ENCODE data around the gene ZMYND11.
"Not testable (repeated sequence)": the region's sequence is repeated elsewhere in the genome, so short reads cannot be mapped to it uniquely, and the experiment has no call there.

ZMYND11 gene

GRCh38 chr10:264160-265073 lies 129.2 kb downstream of the ZMYND11 start:
- not testable (repeated sequence) for H3K27me3 ChIP-seq (replicated peaks; ENCODE audit: control insufficient read depth, insufficient read depth, low read length, poor library complexity, severe bottlenecking); H3K9me3 ChIP-seq (ENCODE audit: control insufficient read depth, low read length); H3K36me3 ChIP-seq (ENCODE audit: control insufficient read depth, insufficient read depth, low read length); H3K4me3 ChIP-seq (ENCODE audit: insufficient read depth, low read depth, low read length, poor library complexity, severe bottlenecking); H3K4me1 ChIP-seq (ENCODE audit: control insufficient read depth, insufficient read depth, low read length, poor library complexity, severe bottlenecking); H3K27ac ChIP-seq (ENCODE audit: insufficient read depth, low read length, poor library complexity, severe bottlenecking); DNase-seq

GRCh38 chr10:265074-265440 lies 129.8 kb downstream of the ZMYND11 start:
- H3K9me3 ChIP-seq (ENCODE audit: control insufficient read depth, low read length); H3K27me3 ChIP-seq (replicated peaks; ENCODE audit: control insufficient read depth, insufficient read depth, low read length, poor library complexity, severe bottlenecking); H3K27ac ChIP-seq (ENCODE audit: insufficient read depth, low read length, poor library complexity, severe bottlenecking); H3K4me3 ChIP-seq (ENCODE audit: insufficient read depth, low read depth, low read length, poor library complexity, severe bottlenecking); H3K36me3 ChIP-seq (ENCODE audit: control insufficient read depth, insufficient read depth, low read length); H3K4me1 ChIP-seq (ENCODE audit: control insufficient read depth, insufficient read depth, low read length, poor library complexity, severe bottlenecking); DNase-seq: not testable (repeated sequence)

- not testable (repeated sequence) for H3K9me3 ChIP-seq (ENCODE audit: control insufficient read depth, low read length); H3K36me3 ChIP-seq (ENCODE audit: control insufficient read depth, insufficient read depth, low read length); H3K27ac ChIP-seq (ENCODE audit: insufficient read depth, low read length, poor library complexity, severe bottlenecking); H3K27me3 ChIP-seq (replicated peaks; ENCODE audit: control insufficient read depth, insufficient read depth, low read length, poor library complexity, severe bottlenecking); DNase-seq; H3K4me3 ChIP-seq (ENCODE audit: insufficient read depth, low read depth, low read length, poor library complexity, severe bottlenecking); H3K4me1 ChIP-seq (ENCODE audit: control insufficient read depth, insufficient read depth, low read length, poor library complexity, severe bottlenecking)
Measured at GRCh38 chr10:265816-266588, 130.7 kb downstream of the ZMYND11 start.

- Histone ChIP-seq H3K9me3 (ENCODE audit: control insufficient read depth, low read length) (no peaks in the 10 kb centered on the region), H3K36me3 (ENCODE audit: control insufficient read depth, insufficient read depth, low read length) (no peaks in the 10 kb centered on the region), H3K27ac (ENCODE audit: insufficient read depth, low read length, poor library complexity, severe bottlenecking) (no peak overlapping the region), H3K4me3 (ENCODE audit: insufficient read depth, low read depth, low read length, poor library complexity, severe bottlenecking) (no peak overlapping the region), H3K4me1 (ENCODE audit: control insufficient read depth, insufficient read depth, low read length, poor library complexity, severe bottlenecking) (no peaks in the 10 kb centered on the region), H3K27me3 (replicated peaks; ENCODE audit: control insufficient read depth, insufficient read depth, low read length, poor library complexity, severe bottlenecking) (no peaks in the 10 kb centered on the region)
- DNase-seq = no peak
Measured at GRCh38 chr10:266974-267425, 131.7 kb downstream of the ZMYND11 start.

- DNase-seq = no peak
- no peaks in the 10 kb centered on the region for H3K27me3 ChIP-seq (replicated peaks; ENCODE audit: control insufficient read depth, insufficient read depth, low read length, poor library complexity, severe bottlenecking)
Measured at GRCh38 chr10:267705-268104, 132.4 kb downstream of the ZMYND11 start.

GRCh38 chr10:269440-270074 lies 134.3 kb downstream of the ZMYND11 start:
- no peaks in the 10 kb centered on the region for H3K9me3 ChIP-seq (ENCODE audit: control insufficient read depth, low read length)
- no peaks in the 10 kb centered on the region for H3K4me1 ChIP-seq (ENCODE audit: control insufficient read depth, insufficient read depth, low read length, poor library complexity, severe bottlenecking)
- no peak for DNase-seq
- no peaks in the 10 kb centered on the region for H3K27me3 ChIP-seq (replicated peaks; ENCODE audit: control insufficient read depth, insufficient read depth, low read length, poor library complexity, severe bottlenecking)
- no peak overlapping the region for H3K27ac ChIP-seq (ENCODE audit: insufficient read depth, low read length, poor library complexity, severe bottlenecking)
- H3K36me3 ChIP-seq (ENCODE audit: control insufficient read depth, insufficient read depth, low read length) = no peaks in the 10 kb centered on the region
- H3K4me3 ChIP-seq (ENCODE audit: insufficient read depth, low read depth, low read length, poor library complexity, severe bottlenecking) = no peak overlapping the region

More at GRCh38 chr10:267705-268104, 132.4 kb downstream of the ZMYND11 start:
- no peak overlapping the region for H3K27ac ChIP-seq (ENCODE audit: insufficient read depth, low read length, poor library complexity, severe bottlenecking)
- no peaks in the 10 kb centered on the region for H3K4me1 ChIP-seq (ENCODE audit: control insufficient read depth, insufficient read depth, low read length, poor library complexity, severe bottlenecking)
- H3K9me3 ChIP-seq (ENCODE audit: control insufficient read depth, low read length) = no peaks in the 10 kb centered on the region
- H3K36me3 ChIP-seq (ENCODE audit: control insufficient read depth, insufficient read depth, low read length) = no peaks in the 10 kb centered on the region
- H3K4me3 ChIP-seq (ENCODE audit: insufficient read depth, low read depth, low read length, poor library complexity, severe bottlenecking) = no peak overlapping the region

- no peaks in the 10 kb centered on the region for H3K9me3 ChIP-seq (ENCODE audit: control insufficient read depth, low read length)
- H3K4me1 ChIP-seq (ENCODE audit: control insufficient read depth, insufficient read depth, low read length, poor library complexity, severe bottlenecking) = no peaks in the 10 kb centered on the region
- H3K4me3 ChIP-seq (ENCODE audit: insufficient read depth, low read depth, low read length, poor library complexity, severe bottlenecking) = no peak overlapping the region
- no peak overlapping the region for H3K27ac ChIP-seq (ENCODE audit: insufficient read depth, low read length, poor library complexity, severe bottlenecking)
- no peaks in the 10 kb centered on the region for H3K36me3 ChIP-seq (ENCODE audit: control insufficient read depth, insufficient read depth, low read length)
- no peak for DNase-seq
- H3K27me3 ChIP-seq (replicated peaks; ENCODE audit: control insufficient read depth, insufficient read depth, low read length, poor library complexity, severe bottlenecking) = no peaks in the 10 kb centered on the region
Measured at GRCh38 chr10:271201-271600, 135.9 kb downstream of the ZMYND11 start.

- Histone ChIP-seq H3K4me1 (ENCODE audit: control insufficient read depth, insufficient read depth, low read length, poor library complexity, severe bottlenecking) (no peaks in the 10 kb centered on the region), H3K36me3 (ENCODE audit: control insufficient read depth, insufficient read depth, low read length) (no peaks in the 10 kb centered on the region), H3K27me3 (replicated peaks; ENCODE audit: control insufficient read depth, insufficient read depth, low read length, poor library complexity, severe bottlenecking) (no peaks in the 10 kb centered on the region), H3K27ac (ENCODE audit: insufficient read depth, low read length, poor library complexity, severe bottlenecking) (no peak overlapping the region), H3K4me3 (ENCODE audit: insufficient read depth, low read depth, low read length, poor library complexity, severe bottlenecking) (no peak overlapping the region), H3K9me3 (ENCODE audit: control insufficient read depth, low read length) (no peaks in the 10 kb centered on the region)
- no peak for DNase-seq
Measured at GRCh38 chr10:271722-272121, 136.5 kb downstream of the ZMYND11 start.

- Histone ChIP-seq H3K36me3 (ENCODE audit: control insufficient read depth, insufficient read depth, low read length) (no peaks in the 10 kb centered on the region), H3K27me3 (replicated peaks; ENCODE audit: control insufficient read depth, insufficient read depth, low read length, poor library complexity, severe bottlenecking) (no peaks in the 10 kb centered on the region), H3K4me3 (ENCODE audit: insufficient read depth, low read depth, low read length, poor library complexity, severe bottlenecking) (no peak overlapping the region), H3K4me1 (ENCODE audit: control insufficient read depth, insufficient read depth, low read length, poor library complexity, severe bottlenecking) (no peaks in the 10 kb centered on the region), H3K9me3 (ENCODE audit: control insufficient read depth, low read length) (no peaks in the 10 kb centered on the region), H3K27ac (ENCODE audit: insufficient read depth, low read length, poor library complexity, severe bottlenecking) (no peak overlapping the region)
- no peak for DNase-seq
Measured at GRCh38 chr10:273088-273487, 137.8 kb downstream of the ZMYND11 start.

GRCh38 chr10:274866-275265 lies 139.6 kb downstream of the ZMYND11 start:
- DNase-seq = no peak
- H3K27me3 ChIP-seq (replicated peaks; ENCODE audit: control insufficient read depth, insufficient read depth, low read length, poor library complexity, severe bottlenecking) = no peaks in the 10 kb centered on the region
- H3K4me1 ChIP-seq (ENCODE audit: control insufficient read depth, insufficient read depth, low read length, poor library complexity, severe bottlenecking) = no peaks in the 10 kb centered on the region
- H3K4me3 ChIP-seq (ENCODE audit: insufficient read depth, low read depth, low read length, poor library complexity, severe bottlenecking) = no peak overlapping the region
- H3K9me3 ChIP-seq (ENCODE audit: control insufficient read depth, low read length) = no peaks in the 10 kb centered on the region
- no peak overlapping the region for H3K27ac ChIP-seq (ENCODE audit: insufficient read depth, low read length, poor library complexity, severe bottlenecking)
- no peaks in the 10 kb centered on the region for H3K36me3 ChIP-seq (ENCODE audit: control insufficient read depth, insufficient read depth, low read length)

Measured in effector memory CD4-positive, alpha-beta T cell (primary cell).